ENCODE measurements around the gene GAK. TPM values are rescaled to one million over a fixed set of nuclear protein-coding genes. Genes with fewer than 3 reads are reported as not detected.

Gene GAK
- total and polyA plus RNA-seq, 2 of the 4 experiments (the other 2 are of a cell fraction) = 45.1 to 133 TPM

DNA sequence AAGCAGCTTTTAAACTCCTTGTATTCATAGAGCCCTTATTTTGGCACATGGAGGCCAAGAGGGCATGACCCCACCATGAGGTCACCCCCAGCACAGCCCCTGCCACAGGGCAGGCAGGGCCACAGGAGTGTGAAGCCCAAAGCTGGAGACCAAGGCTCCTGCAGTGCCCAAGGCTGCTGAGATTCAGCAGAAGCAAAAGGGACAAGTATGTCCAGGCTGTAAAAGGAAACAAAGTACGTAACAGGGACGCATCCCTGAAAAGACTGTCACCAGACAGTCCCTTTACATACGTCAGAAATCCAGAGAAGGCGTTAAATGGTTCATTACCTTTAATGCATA, 18.9 kb downstream of the GAK start:
- no peak overlapping the region for H2BK5ac ChIP-seq (ENCODE audit: low read depth, low read length, poor library complexity, severe bottlenecking)
- TF ChIP-seq RFX5 (IDR thresholded peaks at IDR 0.05; ENCODE audit: low read depth, low read length) = no peak
- TF ChIP-seq POLR2A (IDR thresholded peaks at IDR 0.05; ENCODE audit: low read depth, low read length) = no peak
- no peak for TF ChIP-seq FOS (IDR thresholded peaks at IDR 0.05; ENCODE audit: low read depth, low read length)
- TF ChIP-seq RAD21 (IDR thresholded peaks at IDR 0.05; ENCODE audit: low read length) = no peak
- TF ChIP-seq SMC3 (IDR thresholded peaks at IDR 0.05; ENCODE audit: low read depth, low read length) = no peak
- no peak for TF ChIP-seq BHLHE40 (IDR thresholded peaks at IDR 0.05; ENCODE audit: low read depth, low read length)
- no peak for TF ChIP-seq RCOR1 (IDR thresholded peaks at IDR 0.05; ENCODE audit: insufficient replicate concordance, low read length)
- no peak for TF ChIP-seq MAFK (IDR thresholded peaks at IDR 0.05; ENCODE audit: low read depth, low read length)
- TF ChIP-seq, protein P1, sequence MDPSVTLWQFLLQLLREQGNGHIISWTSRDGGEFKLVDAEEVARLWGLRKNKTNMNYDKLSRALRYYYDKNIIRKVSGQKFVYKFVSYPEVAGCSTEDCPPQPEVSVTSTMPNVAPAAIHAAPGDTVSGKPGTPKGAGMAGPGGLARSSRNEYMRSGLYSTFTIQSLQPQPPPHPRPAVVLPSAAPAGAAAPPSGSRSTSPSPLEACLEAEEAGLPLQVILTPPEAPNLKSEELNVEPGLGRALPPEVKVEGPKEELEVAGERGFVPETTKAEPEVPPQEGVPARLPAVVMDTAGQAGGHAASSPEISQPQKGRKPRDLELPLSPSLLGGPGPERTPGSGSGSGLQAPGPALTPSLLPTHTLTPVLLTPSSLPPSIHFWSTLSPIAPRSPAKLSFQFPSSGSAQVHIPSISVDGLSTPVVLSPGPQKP (IDR thresholded peaks at IDR 0.05; ENCODE audit: borderline replicate concordance, low read depth, low read length) = no peak
- no peak overlapping the region for H2BK15ac ChIP-seq (ENCODE audit: low read depth, low read length)
- H3K23ac ChIP-seq (ENCODE audit: low read depth, low read length) = no peak overlapping the region
- H3K4ac ChIP-seq (ENCODE audit: low read depth, low read length) = no peak overlapping the region
- H3K36me3 ChIP-seq (ENCODE audit: control insufficient read depth, insufficient read depth, low read length) = peaks cover 19% of the 10 kb centered on the region
- no TSS peak for BruUV-seq (replicated peaks)
- dilution Hi-C loops (cut with HindIII; ENCODE audit: low sequenced_read_pairs, unreplicated experiment) (no loop called here), intact Hi-C loops (cut with micrococcal nuclease) (no loop called here), in situ Hi-C loops (cut with MboI; ENCODE audit: low sequenced_read_pairs) (no loop called here)
- H4K8ac ChIP-seq (ENCODE audit: low read depth in 2 of 2, low read length in 2 of 2) = no peak overlapping the region
- ATAC-seq (ENCODE audit: low read depth) (no peak), DNase-seq (no peak)
- H3K9me3 ChIP-seq (ENCODE audit: control insufficient read depth, insufficient read depth, low read length) = no peaks in the 10 kb centered on the region
- H3K4me1 ChIP-seq (ENCODE audit: control insufficient read depth, insufficient read depth, low read length) = no peaks in the 10 kb centered on the region
- H2AFZ ChIP-seq (replicated peaks; ENCODE audit: low read length, poor library complexity) = no peak overlapping the region
- H2BK120ac ChIP-seq (ENCODE audit: low read depth, low read length) = no peak overlapping the region
- no peak overlapping the region for H2BK20ac ChIP-seq (ENCODE audit: low read depth, low read length)
- no peak overlapping the region for H2AK5ac ChIP-seq (ENCODE audit: low read depth, low read length)
- peaks cover 72% of the 10 kb centered on the region for H4K20me1 ChIP-seq (ENCODE audit: insufficient read depth, low read length)
- H3K9me1 ChIP-seq (ENCODE audit: insufficient read depth, low read length) = peaks cover 5% of the 10 kb centered on the region; the same call in 1 of the 2 replicates
- H3K9ac ChIP-seq (ENCODE audit: low read depth, low read length) = no peak overlapping the region
- no peak overlapping the region for H3K14ac ChIP-seq (replicated peaks; ENCODE audit: low read depth, low read length)
- no peak overlapping the region for H3K4me3 ChIP-seq (ENCODE audit: insufficient read depth, low read depth, low read length)
- no peak overlapping the region for H3K4me2 ChIP-seq (ENCODE audit: low read depth, low read length)
- peaks cover 9 to 65% of the 10 kb centered on the region in 2 experiments for H3K79me1 ChIP-seq (ENCODE audit: low read depth in 1 of 2, low read length in 2 of 2)
- no CpG with 5 or more reads among the region's 4 CpGs for WGBS, 2 experiments (ENCODE audit: extremely low coverage in 2 of 2, insufficient read length in 1 of 2)
- H3K56ac ChIP-seq (ENCODE audit: extremely low read depth, insufficient read depth, low read length) = no peak overlapping the region
- H2AK9ac ChIP-seq (replicated peaks; ENCODE audit: low read depth, low read length, poor library complexity) = no peak overlapping the region
- ChIA-PET POLR2A (ENCODE audit: unreplicated experiment) (no interaction called here), CTCF (no interaction called here)
- H4K91ac ChIP-seq (ENCODE audit: insufficient read depth, low read depth, low read length) = no peak overlapping the region
- H4K5ac ChIP-seq (ENCODE audit: low read depth, low read length) = no peak overlapping the region
- no peak overlapping the region for H3K27ac ChIP-seq (ENCODE audit: insufficient read depth, low read length)
- no peak overlapping the region for H3K18ac ChIP-seq (ENCODE audit: low read depth, low read length)
- no peaks in the 10 kb centered on the region for H3K27me3 ChIP-seq (ENCODE audit: control insufficient read depth, insufficient read depth, low read length)

Data from IMR-90 (cell line).